HFFc6 (cell line): ENCODE measurements around the gene NKD1. TPM values are rescaled to one million over a fixed set of nuclear protein-coding genes. Genes with fewer than 3 reads are reported as not detected.

ENCODE experiments used
- DNase-seq: peaks from one replicate; pipeline ENCODE4 v3.0.0-alpha.2; 2018
- H3K27ac Mint-ChIP-seq: 2 replicates; pipeline ENCODE4 v1.8.0; 2020; ENCODE audit warnings: mild to moderate bottlenecking, mixed read lengths
- H3K27me3 Mint-ChIP-seq: 2 replicates; pipeline ENCODE4 v1.8.0; 2021; ENCODE audit warnings: mild to moderate bottlenecking, moderate library complexity, mixed read lengths; ENCODE audit not compliant: insufficient read depth
- H3K36me3 Mint-ChIP-seq: 2 replicates; pipeline ENCODE4 v1.8.0; 2021; ENCODE audit warnings: low read depth, mixed read lengths
- H3K4me1 Mint-ChIP-seq: 2 replicates; pipeline ENCODE4 v1.8.0; 2020; ENCODE audit warnings: low read depth, mixed read lengths
- H3K4me3 Mint-ChIP-seq: 2 replicates; pipeline ENCODE4 v1.8.0; 2020; ENCODE audit warnings: mild to moderate bottlenecking, moderate library complexity, mixed read lengths
- H3K9me3 Mint-ChIP-seq: 2 replicates; pipeline ENCODE4 v1.8.0; 2020; ENCODE audit warnings: mild to moderate bottlenecking, mixed read lengths
- total RNA-seq, 6 experiments: library from RNA; stranded (reverse); fragmentation: NEBNext Ultra II Directional; extraction: Animal tissue kit (Norgen Biotek cat#: 25700); gene quantifications; 2 replicates in 1 of 6; 3 replicates in 5 of 6; pipeline ENCODE4 v1.2.3, GENCODE V29; 2021
- TF ChIP-seq, protein P1 (sequence below): fragments of 200-600 bp; sonication (generic); IDR thresholded peaks from 2 replicates; pipeline ENCODE4 v1.5.0; 2021; ENCODE audit warnings: antibody characterized with exemption, mild to moderate bottlenecking

The NKD1 gene
- total RNA-seq, 6 experiments from 2014 or later = not detected

DNA sequence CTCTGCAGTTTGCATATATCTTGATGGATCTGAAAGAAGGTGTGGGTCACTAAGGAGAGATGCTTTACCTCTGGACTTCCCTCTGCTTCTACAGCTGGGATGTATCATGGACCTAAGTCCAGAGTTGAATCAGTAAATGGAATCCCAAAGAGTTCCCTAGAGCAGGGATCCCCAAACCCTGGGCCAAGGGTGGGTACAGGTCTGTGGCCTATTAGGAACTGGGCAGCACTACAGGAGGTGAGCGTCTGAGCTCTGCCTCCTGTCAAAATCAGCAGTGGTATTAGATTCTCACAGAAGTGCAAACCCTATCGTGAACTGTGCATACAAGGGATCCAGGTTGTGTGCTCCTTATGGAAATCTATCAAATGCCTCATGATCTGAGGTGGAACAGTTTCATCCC, 39.3 kb downstream of the NKD1 start:
- TF ChIP-seq, protein P1, sequence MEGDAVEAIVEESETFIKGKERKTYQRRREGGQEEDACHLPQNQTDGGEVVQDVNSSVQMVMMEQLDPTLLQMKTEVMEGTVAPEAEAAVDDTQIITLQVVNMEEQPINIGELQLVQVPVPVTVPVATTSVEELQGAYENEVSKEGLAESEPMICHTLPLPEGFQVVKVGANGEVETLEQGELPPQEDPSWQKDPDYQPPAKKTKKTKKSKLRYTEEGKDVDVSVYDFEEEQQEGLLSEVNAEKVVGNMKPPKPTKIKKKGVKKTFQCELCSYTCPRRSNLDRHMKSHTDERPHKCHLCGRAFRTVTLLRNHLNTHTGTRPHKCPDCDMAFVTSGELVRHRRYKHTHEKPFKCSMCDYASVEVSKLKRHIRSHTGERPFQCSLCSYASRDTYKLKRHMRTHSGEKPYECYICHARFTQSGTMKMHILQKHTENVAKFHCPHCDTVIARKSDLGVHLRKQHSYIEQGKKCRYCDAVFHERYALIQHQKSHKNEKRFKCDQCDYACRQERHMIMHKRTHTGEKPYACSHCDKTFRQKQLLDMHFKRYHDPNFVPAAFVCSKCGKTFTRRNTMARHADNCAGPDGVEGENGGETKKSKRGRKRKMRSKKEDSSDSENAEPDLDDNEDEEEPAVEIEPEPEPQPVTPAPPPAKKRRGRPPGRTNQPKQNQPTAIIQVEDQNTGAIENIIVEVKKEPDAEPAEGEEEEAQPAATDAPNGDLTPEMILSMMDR = no peak
- H3K27me3 Mint-ChIP-seq = peaks cover 37% of the 10 kb centered on the region
- H3K36me3 Mint-ChIP-seq = no peaks in the 10 kb centered on the region

DNA sequence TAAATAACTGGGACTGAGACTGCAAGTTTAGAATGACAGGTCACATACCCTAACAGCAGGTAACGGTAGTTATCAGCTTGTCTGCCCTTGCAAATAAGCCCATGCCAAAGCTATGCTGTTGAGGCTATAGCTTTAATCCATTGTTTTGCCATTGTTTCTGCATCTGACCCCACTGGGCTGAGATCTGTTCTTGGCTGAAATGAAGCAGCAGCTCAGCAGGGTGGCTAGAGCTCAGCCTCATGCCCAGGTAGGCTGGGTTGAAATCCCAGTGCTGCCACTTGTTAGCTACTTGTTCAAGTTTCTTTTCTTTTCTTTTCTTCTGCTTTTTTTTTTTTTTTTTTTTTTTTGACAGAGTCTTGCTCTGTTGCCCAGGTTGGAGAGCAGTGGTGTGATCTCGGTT, 40.1 kb downstream of the NKD1 start:
- Mint-ChIP-seq H3K27me3 (peaks cover 38% of the 10 kb centered on the region), H3K4me1 (no peaks in the 10 kb centered on the region), H3K36me3 (no peaks in the 10 kb centered on the region), H3K4me3 (no peak overlapping the region), H3K9me3 (no peaks in the 10 kb centered on the region), H3K27ac (no peak overlapping the region)
- TF ChIP-seq, protein P1 = no peak
- no peak for DNase-seq

More for the DNA sequence above, 39.3 kb downstream of the NKD1 start:
- no peaks in the 10 kb centered on the region for H3K9me3 Mint-ChIP-seq
- no peak for DNase-seq
- no peak overlapping the region for H3K4me3 Mint-ChIP-seq
- no peak overlapping the region for H3K27ac Mint-ChIP-seq
- H3K4me1 Mint-ChIP-seq = no peaks in the 10 kb centered on the region

DNA sequence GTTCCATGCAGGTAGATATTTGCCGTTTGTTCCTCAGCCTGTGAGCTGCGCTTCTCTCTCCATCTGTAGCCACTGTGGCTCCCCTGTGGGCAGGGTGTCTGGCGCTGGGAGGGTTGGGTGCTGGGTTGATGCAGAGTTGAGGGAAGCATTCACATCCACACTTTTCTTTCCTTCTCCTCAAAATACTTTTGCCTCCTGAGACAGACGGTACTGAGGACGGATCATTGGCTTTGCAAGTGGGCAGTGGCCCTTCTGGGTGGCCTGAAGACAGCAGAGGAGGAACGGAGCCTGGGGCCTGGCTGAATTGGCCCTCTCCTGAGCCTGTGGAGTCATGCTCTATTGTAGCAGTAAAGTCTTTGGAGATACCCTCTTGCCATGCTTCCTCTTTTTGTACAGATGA, 43.0 kb downstream of the NKD1 start:
- Mint-ChIP-seq H3K27me3 (peaks cover 32% of the 10 kb centered on the region), H3K4me3 (no peak overlapping the region), H3K9me3 (no peaks in the 10 kb centered on the region), H3K27ac (no peak overlapping the region), H3K4me1 (no peaks in the 10 kb centered on the region), H3K36me3 (no peaks in the 10 kb centered on the region)
- TF ChIP-seq, protein P1 = no peak
- no peak for DNase-seq

DNA sequence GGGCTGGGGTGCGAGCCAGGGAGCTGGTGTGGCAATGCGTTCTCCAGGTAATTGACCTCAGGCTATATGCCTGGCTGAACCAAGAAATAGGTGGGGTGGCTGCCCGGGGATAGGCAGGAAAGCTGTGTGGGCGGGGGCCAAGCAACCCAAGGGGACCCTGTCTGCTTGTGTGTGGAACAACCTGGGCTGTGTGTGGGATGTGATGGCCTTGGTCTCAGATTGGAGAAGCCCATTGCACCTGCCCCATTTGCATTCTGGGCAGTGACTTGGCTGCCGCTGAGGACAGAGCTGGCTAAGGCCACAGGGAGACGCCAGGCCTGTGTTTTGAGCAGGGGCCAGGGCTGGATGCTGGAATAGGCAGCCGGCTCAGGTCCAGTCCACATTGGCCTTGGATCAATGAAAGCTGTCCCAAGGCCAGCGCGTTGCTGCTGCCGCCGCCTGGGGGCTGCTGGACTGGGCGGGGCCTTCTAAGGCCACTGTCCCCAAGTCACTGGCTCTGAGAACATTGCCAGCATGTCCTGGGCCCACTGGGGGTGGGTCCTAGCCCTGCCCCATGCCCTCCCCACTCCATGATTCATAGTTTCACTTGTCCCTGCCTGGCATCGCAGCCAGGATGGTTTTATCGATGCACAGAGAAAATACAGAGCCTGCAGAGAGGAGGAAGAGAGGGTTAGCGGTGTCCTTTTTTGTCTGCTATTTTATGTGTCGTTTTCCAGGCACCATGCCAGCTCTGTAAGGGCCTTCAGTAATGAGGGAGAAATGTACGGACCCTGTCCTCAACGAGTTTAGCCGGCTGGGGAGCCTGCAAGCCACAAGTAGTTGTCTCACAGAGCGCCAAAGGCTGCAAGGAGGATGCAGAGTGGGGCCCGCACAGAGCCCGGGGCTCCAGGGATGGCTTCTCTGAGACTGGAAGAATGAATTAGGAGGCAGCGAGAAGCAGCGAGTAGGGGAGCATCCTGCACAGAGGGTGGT, 43.9 kb downstream of the NKD1 start:
- no peaks in the 10 kb centered on the region for H3K4me1 Mint-ChIP-seq
- TF ChIP-seq, protein P1 = no peak
- H3K27ac Mint-ChIP-seq = no peak overlapping the region
- no peak for DNase-seq
- H3K4me3 Mint-ChIP-seq = peak overlapping the region; percentile 29; the same call in 1 of the 2 replicates
- no peaks in the 10 kb centered on the region for H3K36me3 Mint-ChIP-seq
- H3K27me3 Mint-ChIP-seq = peaks cover 32% of the 10 kb centered on the region
- no peaks in the 10 kb centered on the region for H3K9me3 Mint-ChIP-seq

DNA sequence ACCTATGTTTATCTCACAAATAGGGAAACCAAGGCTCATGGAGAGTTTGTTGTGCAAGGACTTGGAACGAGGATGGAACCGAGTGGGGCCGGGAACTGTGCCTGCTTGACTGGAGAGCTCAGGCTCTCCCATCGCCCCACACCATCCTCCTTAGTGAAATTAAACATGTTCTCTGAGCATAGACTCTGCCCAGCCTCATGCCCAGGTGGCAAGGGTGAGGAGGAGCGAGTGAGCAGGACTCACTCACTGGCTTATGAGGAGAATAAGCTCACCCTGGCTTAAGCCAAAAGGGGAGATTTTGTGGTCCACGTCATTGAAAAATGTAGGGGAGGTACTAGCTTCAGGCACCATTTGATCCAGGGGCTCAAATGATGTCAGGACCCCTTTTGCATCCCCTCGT, 44.8 kb downstream of the NKD1 start:
- no peak overlapping the region for H3K27ac Mint-ChIP-seq
- no peak for DNase-seq
- H3K9me3 Mint-ChIP-seq = no peaks in the 10 kb centered on the region
- TF ChIP-seq, protein P1 = no peak
- H3K4me3 Mint-ChIP-seq = no peak overlapping the region
- no peaks in the 10 kb centered on the region for H3K36me3 Mint-ChIP-seq
- no peaks in the 10 kb centered on the region for H3K4me1 Mint-ChIP-seq
- H3K27me3 Mint-ChIP-seq = peaks cover 35% of the 10 kb centered on the region
